Prostate gland (tissue), 2 donors: ENCODE data around the gene ZNF276. TPM values are rescaled to one million over a fixed set of nuclear protein-coding genes. Genes with fewer than 3 reads are reported as not detected.

Experiments
- DNase-seq: peaks from one replicate; pipeline ENCODE4 v3.0.0-alpha.2; 2019; ENCODE audit warnings: low spot score
- H3K27ac ChIP-seq, 2 donors: fragments of 200-600 bp; sonication (generic); 2 replicates each; pipeline ENCODE4 v1.5.1; 2017 to 2019
- H3K27me3 ChIP-seq: fragments of 200-600 bp; sonication (generic); replicated peaks from 2 replicates; pipeline ENCODE4 v1.5.1; 2019; ENCODE audit not compliant: insufficient read depth
- H3K36me3 ChIP-seq, 2 donors: fragments of 200-600 bp; sonication (generic); 1 replicate in 1 of 2; 2 replicates in 1 of 2; pipeline versions ENCODE4 v1.5.1 to v1.8.1; 2017 to 2019
- H3K4me1 ChIP-seq: fragments of 200-600 bp; sonication (generic); replicated peaks from 2 replicates; pipeline ENCODE4 v1.5.1; 2019
- H3K4me3 ChIP-seq, 2 donors: fragments of 200-600 bp; sonication (generic); 2 replicates each; pipeline ENCODE4 v1.5.1; 2017 to 2019
- H3K9me3 ChIP-seq: fragments of 200-600 bp; sonication (generic); 2 replicates; pipeline ENCODE4 v1.5.1; 2017
- CTCF ChIP-seq, 4 experiments: fragments of 200-600 bp in 2 of 4; fragments of 450-650 bp in 2 of 4; sonication (generic) in 2 of 4; IDR thresholded peaks; 1 replicate in 3 of 4; 2 replicates in 1 of 4; pipeline ENCODE4 v1.5.1; 2016 to 2019; ENCODE audit warnings: antibody characterized with exemption in 4 of 4, mild to moderate bottlenecking in 2 of 4, moderate library complexity in 2 of 4
- POLR2A ChIP-seq: fragments of 450-650 bp; IDR thresholded peaks from one replicate; pipeline ENCODE4 v1.6.1; 2016; ENCODE audit warnings: antibody characterized with exemption, mild to moderate bottlenecking
- POLR2AphosphoS5 ChIP-seq: sonication (generic); formaldehyde crosslinking; IDR thresholded peaks from one replicate; pipeline ENCODE4 v1.6.1; 2017; ENCODE audit warnings: antibody characterized with exemption
- WGBS: methylation state at CpG from one replicate; pipeline ENCODE4 v1.1.5; 2018; 5-methylcytosine and 5-hydroxymethylcytosine counted together
- intact Hi-C: fragments of 100-400 bp; cut with DNase I; formaldehyde crosslinking; loops from one replicate; pipeline ENCODE4 v1.14.2; 2022
- total RNA-seq, 2 donors: library from RNA; depleted of rRNA; stranded (reverse); fragments of >200 nt; gene quantifications; one replicate each; pipeline ENCODE4 v1.1.0, GENCODE V29; 2016

Gene ZNF276
- total RNA-seq, 2 donors from 2014 or later = 18.4 to 46.1 TPM

GRCh38 chr16:89733322-89733721 is 12.0 kb downstream of the ZNF276 start:
- Histone ChIP-seq H3K36me3 (peaks cover 15 to 42% of the 10 kb centered on the region in 2 donors), H3K9me3 (no peaks in the 10 kb centered on the region), H3K27me3 (no peaks in the 10 kb centered on the region), H3K4me1 (no peaks in the 10 kb centered on the region), H3K4me3 (no peak overlapping the region), H3K27ac (no peak overlapping the region)
- TF ChIP-seq CTCF (IDR thresholded peaks at IDR 0.05) (no peak), POLR2A (no peak), POLR2AphosphoS5 (no peak)
- DNase-seq = no peak
- 89% methylated on average over 17 of the region's 17 CpGs for WGBS
- intact Hi-C loops = no loop called here

GRCh38 chr16:89733792-89734191 is 12.5 kb downstream of the ZNF276 start:
- Histone ChIP-seq H3K4me3 (no peak overlapping the region), H3K9me3 (no peaks in the 10 kb centered on the region), H3K36me3 (peaks cover 18 to 46% of the 10 kb centered on the region in 2 donors), H3K27me3 (no peaks in the 10 kb centered on the region), H3K27ac (no peak overlapping the region), H3K4me1 (no peaks in the 10 kb centered on the region)
- intact Hi-C loops = no loop called here
- WGBS = 90% methylated on average over 21 of the region's 21 CpGs
- TF ChIP-seq CTCF (IDR thresholded peaks at IDR 0.05) (no peak), POLR2AphosphoS5 (no peak), POLR2A (no peak)
- no peak for DNase-seq

GRCh38 chr16:89736554-89736953 is 15.2 kb downstream of the ZNF276 start:
- WGBS = 99% methylated on average over 3 of the region's 3 CpGs

GRCh38 chr16:89737341-89738071 is 16.2 kb downstream of the ZNF276 start:
- WGBS = 88% methylated on average over 20 of the region's 20 CpGs
- Histone ChIP-seq H3K36me3 (peaks cover 18 to 37% of the 10 kb centered on the region in 2 donors), H3K27me3 (no peaks in the 10 kb centered on the region), H3K4me1 (no peaks in the 10 kb centered on the region), H3K27ac (no peak overlapping the region), H3K4me3 (no peak overlapping the region), H3K9me3 (no peaks in the 10 kb centered on the region)
- TF ChIP-seq POLR2A (no peak), CTCF (IDR thresholded peaks at IDR 0.05) (no peak), POLR2AphosphoS5 (no peak)
- intact Hi-C loops = no loop called here
- no peak for DNase-seq

More at GRCh38 chr16:89736554-89736953, 15.2 kb downstream of the ZNF276 start:
- no peak overlapping the region for H3K4me3 ChIP-seq
- no peaks in the 10 kb centered on the region for H3K9me3 ChIP-seq
- peaks cover 18 to 37% of the 10 kb centered on the region in 2 donors for H3K36me3 ChIP-seq
- TF ChIP-seq POLR2A (no peak), POLR2AphosphoS5 (no peak), CTCF (IDR thresholded peaks at IDR 0.05) (no peak)
- no peak for DNase-seq
- no peaks in the 10 kb centered on the region for H3K27me3 ChIP-seq
- intact Hi-C loops = no loop called here
- H3K27ac ChIP-seq = no peak overlapping the region
- no peaks in the 10 kb centered on the region for H3K4me1 ChIP-seq

GRCh38 chr16:89738072-89738377 is 16.7 kb downstream of the ZNF276 start:
- Histone ChIP-seq H3K27me3 (no peaks in the 10 kb centered on the region), H3K4me1 (no peaks in the 10 kb centered on the region), H3K36me3 (peaks cover 18 to 37% of the 10 kb centered on the region in 2 donors), H3K4me3 (no peak overlapping the region), H3K9me3 (no peaks in the 10 kb centered on the region), H3K27ac (no peak overlapping the region)
- no peak for DNase-seq
- whole genome bisulfite sequencing = 89% methylated on average over 14 of the region's 14 CpGs
- TF ChIP-seq POLR2A = no peak
- TF ChIP-seq CTCF (IDR thresholded peaks at IDR 0.05) = no peak
- no peak for TF ChIP-seq POLR2AphosphoS5
- intact Hi-C loops = no loop called here
